Gastroesophageal sphincter (tissue), 3 donors: ENCODE results near the gene POLR2F.

Experiments
- CTCF ChIP-seq, 4 experiments: fragments of 200-600 bp in 2 of 4; fragments of 450-650 bp in 2 of 4; sonication (generic) in 1 of 4; IDR thresholded peaks; one replicate each; pipeline ENCODE4 v1.5.1; 2017 to 2019; ENCODE audit warnings: antibody characterized with exemption in 4 of 4, mild to moderate bottlenecking in 2 of 4, moderate library complexity in 2 of 4
- EP300 ChIP-seq: sonication (generic); formaldehyde crosslinking; IDR thresholded peaks from one replicate; pipeline ENCODE4 v1.6.1; 2017; ENCODE audit warnings: antibody characterized with exemption, mild to moderate bottlenecking
- POLR2A ChIP-seq, 2 donors: fragments of 450-650 bp; IDR thresholded peaks; one replicate each; pipeline ENCODE4 v1.6.1; 2017; ENCODE audit warnings: antibody characterized with exemption in 2 of 2, mild to moderate bottlenecking in 2 of 2, moderate library complexity in 1 of 2
- POLR2AphosphoS5 ChIP-seq: sonication (generic); formaldehyde crosslinking; IDR thresholded peaks from one replicate; pipeline ENCODE4 v1.6.1; 2017; ENCODE audit warnings: antibody characterized with exemption

GRCh38 chr22:37985050-37985585 lies 31.6 kb downstream of the POLR2F start:
- TF ChIP-seq CTCF (IDR thresholded peaks at IDR 0.05), result no peak
- no peak for TF ChIP-seq POLR2A (IDR thresholded peaks at IDR 0.05)
- no peak for TF ChIP-seq POLR2AphosphoS5
- no peak for TF ChIP-seq EP300
